Measurements from ENCODE around the gene BFSP2.

DNA sequence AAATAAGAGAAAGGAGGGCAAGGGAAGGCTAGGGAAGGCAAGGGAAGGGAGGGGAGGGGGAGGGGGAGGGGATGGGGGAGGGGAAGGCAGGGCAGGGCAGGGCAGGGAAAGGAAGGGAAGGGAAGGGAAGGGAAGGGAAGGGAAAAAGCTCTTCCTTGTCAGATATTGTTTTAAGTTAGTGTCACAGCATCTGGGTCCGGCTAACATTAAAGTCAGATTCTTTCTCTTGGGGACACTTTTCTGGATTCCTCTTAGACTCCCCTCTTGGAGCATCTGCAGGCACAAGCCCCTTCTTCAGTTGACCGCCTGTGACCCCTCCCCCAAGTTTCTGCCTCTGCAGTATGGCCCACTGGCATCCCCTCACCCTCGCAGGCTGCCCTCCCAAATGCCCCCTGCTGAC, 26.0 kb downstream of the BFSP2 start:
- TF ChIP-seq CTCF (IDR thresholded peaks at IDR 0.05) (no peak), POLR2A (IDR thresholded peaks at IDR 0.05) (no peak), EP300 (IDR thresholded peaks at IDR 0.05) (no peak), POLR2AphosphoS5 (IDR thresholded peaks at IDR 0.05) (no peak)
